ENCODE results near the gene CYSTM1. TPM values are rescaled to one million over a fixed set of nuclear protein-coding genes. Genes with fewer than 3 reads are reported as not detected.
"Not testable (repeated sequence)": the region's sequence is repeated elsewhere in the genome, so short reads cannot be mapped to it uniquely, and the experiment has no call there.

The CYSTM1 gene
- total RNA-seq, 1 donor from 2014 or later = 13.0 TPM

DNA sequence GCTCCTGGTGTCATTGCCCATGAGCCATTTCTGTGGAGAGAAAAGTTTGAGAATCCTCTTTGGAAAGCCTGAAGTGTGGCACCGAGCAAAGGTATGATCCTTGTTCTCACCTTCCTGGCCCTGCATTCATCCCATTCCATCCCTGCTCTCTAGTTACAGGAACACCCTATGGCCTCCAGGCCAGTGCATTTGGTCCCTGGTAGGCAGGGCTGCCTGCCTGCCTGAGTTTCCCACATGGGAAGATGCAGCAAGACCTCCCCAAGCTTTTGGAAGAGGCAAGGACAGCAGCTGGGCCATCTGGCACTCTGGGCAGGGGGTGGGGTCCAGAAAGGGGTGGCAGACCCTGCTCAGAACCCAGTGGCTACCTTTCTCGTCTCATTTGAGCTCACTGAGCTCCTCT lies 24.8 kb upstream of the CYSTM1 start:
- DNase-seq = no peak

- DNase-seq = no peak
These were observed 23.6 kb upstream of the CYSTM1 start for GRCh38 chr5:140151144-140152021.

- DNase-seq = no peak
These were observed 22.7 kb upstream of the CYSTM1 start for GRCh38 chr5:140152022-140152999.

- DNase-seq = no peak
These were observed 21.7 kb upstream of the CYSTM1 start for GRCh38 chr5:140153255-140153654.

- no peak for DNase-seq
These were observed 21.1 kb upstream of the CYSTM1 start for GRCh38 chr5:140153905-140154304.

- not testable (repeated sequence) for DNase-seq
These were observed 20.1 kb upstream of the CYSTM1 start for GRCh38 chr5:140154710-140155381.

DNA sequence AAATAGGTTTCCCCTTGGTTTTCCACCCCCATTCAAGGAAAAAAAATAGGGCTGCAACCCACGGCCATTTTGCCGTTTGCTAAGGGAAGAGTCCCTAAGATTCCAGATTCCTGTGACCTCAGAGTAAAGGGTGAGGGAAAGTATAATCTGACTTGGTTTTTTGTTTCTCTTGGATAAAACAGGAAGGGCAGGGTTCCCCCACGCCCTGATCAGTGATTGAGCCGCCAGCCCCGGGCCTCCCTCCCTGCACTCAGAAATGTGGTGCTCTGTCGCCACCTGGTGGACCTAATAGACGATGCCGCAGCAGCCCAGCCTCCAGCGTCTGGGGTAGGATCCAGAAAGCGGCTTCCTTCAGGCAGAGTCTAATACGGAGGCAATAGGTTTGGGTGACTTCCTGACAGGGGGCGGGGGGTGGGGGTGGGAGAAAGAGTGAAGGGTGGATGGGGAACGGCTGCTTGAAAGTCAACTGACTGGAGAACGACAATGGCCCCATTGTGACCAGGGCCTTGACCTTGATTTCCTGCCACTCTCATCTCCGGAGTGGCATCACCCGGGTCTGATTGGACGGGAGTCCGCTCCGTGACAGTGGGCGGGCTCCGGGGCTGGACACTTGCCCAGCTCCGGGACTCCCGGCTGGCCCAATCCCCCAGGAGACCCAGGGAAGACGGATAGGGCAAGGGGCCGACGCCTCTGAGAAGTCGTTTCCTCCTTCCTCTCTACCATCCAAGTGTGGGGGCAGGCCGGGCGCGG lies 17.8 kb upstream of the CYSTM1 start:
- DNase-seq = peak; percentile 81

DNA sequence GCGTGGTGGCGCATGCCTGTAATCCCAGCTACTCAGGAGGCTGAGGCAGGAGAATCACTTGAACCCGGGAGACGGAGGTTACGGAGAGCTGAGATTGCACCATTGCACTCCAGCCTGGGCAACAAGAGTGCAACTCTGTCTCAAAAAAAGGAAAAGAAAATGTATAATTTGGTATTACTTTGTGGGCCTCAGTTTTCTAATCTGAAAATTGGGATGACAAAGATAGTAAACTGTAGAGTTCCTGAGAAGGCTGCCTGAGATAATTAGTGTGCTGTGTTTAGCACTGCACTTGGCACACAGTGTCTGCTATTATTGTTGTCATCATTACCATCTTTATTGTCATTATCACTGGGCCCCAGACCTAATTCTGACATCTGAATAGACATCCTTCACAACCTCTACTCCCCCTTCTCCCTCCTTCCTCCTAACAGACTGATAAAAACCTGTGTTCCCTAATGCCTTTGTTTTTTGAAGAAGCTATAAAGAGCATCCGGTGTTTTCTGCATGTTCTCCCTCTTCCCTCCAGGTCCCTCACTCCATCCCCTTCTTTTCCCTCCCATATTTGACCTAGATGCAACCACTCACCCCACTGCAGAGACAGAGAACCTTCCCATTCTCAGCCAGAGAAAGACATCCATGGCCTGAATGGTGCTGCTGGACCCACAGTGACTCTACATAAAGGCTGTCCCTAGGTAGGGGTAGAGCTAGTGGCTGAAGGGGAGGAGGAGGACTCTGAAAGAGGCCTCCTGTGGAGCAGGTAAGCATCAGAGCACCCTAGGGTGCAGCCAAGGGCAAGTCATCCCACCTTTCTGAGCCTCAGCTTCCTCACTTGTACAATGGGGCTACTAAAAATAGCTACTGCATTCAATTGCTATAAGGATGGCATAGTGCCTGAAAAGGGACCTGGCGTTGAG lies 15.7 kb upstream of the CYSTM1 start:
- DNase-seq = no peak

DNA sequence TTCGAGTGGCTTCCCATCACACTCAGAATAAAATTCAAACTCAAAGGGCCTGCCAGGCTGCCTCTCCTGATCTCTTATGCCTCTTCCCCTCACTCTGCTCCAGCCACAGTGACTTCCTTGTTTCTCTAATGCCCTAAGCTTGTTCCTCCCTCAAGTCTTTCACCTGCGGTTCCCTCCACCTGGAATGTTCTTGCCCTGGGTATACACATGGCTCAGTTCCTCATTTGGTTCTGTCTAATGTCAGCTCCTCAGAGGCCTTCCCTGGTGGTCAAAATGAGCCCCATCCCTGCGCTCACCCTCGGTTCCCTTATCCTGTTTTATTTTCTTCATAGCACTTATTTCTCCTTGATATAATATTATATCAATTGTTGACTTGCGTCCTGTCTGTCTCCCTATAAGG lies 12.7 kb upstream of the CYSTM1 start:
- DNase-seq = no peak

GRCh38 chr5:140162781-140163180 lies 12.2 kb upstream of the CYSTM1 start:
- no peak for DNase-seq

DNA sequence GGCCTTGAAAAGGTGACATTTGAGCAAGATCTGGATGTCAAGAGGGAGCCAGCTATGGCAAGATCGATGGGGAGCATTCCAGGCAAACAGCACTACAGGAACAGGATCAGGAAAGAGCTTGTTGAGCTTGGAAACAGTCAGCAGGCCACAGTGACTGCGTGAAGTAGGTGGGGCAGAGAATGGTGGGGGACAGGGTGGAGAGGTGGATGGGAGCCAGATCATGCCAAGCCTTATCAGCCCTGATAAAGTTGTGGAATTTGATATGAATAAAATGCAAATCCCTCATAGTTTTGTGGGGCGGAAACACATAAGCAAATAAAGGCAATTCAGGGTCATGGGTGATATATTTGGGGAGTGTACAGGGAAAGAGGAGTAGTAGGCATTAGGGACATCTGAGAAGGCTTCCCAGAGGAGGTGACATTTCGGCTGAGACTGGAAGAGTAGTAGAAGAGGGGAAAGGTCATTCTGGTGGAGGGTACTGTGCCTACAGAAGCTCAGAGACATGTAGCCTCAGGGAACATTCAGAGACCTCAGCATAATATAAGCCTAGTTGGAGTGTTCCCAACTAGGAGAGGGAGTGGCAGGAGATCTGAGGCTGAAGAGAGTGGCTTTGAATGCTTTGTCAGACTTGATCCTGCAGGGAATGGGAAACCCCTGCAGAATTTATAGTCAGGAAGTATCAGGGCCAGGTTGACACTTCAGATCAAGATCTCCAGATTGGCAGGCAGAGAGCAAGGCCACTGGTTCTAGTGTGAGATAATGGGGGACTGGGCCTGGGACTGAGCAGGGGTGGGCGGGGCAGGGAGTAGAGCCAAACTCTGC lies 9.7 kb upstream of the CYSTM1 start:
- no peak for DNase-seq

DNA sequence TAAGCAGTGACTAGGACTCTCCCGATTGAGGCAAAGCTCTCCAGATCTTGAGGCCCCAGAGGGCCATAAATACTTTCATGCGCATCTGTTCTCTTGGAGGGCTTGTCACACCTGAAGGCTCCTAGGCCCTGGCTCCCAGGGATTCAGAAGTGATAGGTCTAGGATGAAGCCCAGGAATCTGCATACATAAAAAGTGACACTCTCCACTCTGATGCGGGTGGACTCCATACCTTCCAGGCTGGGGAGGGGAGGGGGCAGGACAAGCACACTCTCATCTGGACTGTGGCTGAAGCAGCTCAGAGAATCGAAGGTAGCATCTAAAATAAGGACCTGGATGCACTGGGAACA lies 9.1 kb upstream of the CYSTM1 start:
- no peak for DNase-seq

DNA sequence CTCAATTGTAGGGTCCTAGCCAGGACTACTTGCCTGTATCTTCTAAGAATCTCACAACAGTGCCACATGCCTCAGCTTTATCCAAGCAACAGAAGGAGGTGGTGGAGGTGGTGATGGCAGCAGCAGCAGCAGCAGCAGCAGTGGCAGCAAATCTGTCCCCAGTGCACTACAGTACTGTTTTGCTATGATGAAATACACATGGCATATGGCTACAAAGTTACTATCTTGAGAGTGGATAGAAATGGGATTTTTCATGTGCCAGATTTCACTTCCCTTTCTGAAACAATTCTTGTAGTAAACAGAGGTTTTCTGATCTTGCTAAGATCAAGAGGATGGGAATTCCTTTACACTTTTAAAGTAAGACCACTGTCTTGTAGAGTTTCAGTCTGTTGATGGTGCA lies 8.1 kb upstream of the CYSTM1 start:
- DNase-seq = no peak

- no peak for DNase-seq
These were observed 6.6 kb upstream of the CYSTM1 start for GRCh38 chr5:140168371-140168770.

DNA sequence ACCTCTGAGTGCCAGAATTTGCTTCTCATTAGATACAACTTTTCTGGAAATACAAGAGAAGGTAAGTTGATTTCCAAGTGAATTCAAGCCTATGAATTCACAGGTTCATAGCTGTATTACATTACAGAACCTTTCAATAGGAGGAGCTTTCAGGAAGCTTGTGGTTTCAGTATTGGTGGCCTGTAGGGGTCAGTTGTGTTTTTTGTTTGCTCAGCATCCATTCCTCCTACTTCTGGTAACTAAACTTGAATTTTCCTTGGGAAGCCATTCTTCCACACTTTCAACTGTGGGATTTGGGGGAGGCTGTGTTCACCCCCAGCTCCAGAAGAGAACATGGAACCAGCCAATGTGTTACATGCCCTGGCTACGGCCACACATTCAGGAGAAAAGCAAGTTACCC lies 5.6 kb upstream of the CYSTM1 start:
- no peak for DNase-seq

DNA sequence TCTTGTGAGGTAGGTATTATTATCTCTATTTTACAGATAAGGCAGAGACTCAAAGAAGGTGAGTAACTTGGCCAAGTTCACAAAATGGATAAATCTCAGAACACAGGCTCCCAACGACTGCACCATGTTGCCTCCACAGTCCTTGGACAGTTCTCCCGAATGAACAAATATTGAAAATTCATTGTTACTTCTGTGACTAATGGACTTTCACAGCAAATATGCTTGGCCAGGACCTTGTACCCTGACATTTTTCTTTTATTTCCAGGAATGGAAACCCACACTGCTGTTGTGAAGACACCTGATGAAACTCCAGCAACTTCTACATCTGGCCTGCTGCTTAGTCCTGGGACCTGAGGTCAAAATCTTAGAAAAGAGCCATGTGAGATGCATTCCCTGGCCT lies 2.5 kb upstream of the CYSTM1 start:
- DNase-seq = no peak

- no peak for DNase-seq
These were observed 974 bp upstream of the CYSTM1 start for GRCh38 chr5:140174014-140174413.

- peak; percentile 70 for DNase-seq
These were observed 511 bp downstream of the CYSTM1 start for GRCh38 chr5:140175367-140176030.

DNA sequence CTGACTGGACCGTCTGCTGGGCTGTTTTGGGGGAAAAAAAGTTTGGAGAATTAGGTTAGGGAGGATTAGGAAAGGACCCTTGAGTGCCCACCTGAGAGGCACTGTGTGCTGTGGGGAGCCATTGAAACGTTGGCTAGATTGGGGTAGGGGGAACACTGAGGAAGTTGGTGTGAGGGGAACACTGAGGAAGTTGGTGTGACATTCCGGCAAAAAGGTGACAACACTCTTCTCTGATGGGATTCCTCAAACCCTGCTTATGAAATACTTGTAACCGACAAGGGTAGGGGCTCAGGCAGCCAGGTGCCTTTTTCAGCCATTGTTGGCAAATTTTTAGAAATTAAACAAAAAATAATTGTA lies 1.0 kb downstream of the CYSTM1 start:
- DNase-seq = no peak

- DNase-seq = no peak
These were observed 3.1 kb downstream of the CYSTM1 start for GRCh38 chr5:140178086-140178410.

Data from skin of body (tissue), 2 donors.